Skin epidermis (tissue), 12 donors: ENCODE data around the gene OPRL1.
"Not testable (repeated sequence)": the region's sequence is repeated elsewhere in the genome, so short reads cannot be mapped to it uniquely, and the experiment has no call there.

Experiments
- H3K27ac ChIP-seq, 21 experiments: fragments of 200-600 bp; sonication (generic) in 11 of 21; one replicate each; pipeline ENCODE4 v1.5.0; 2020; ENCODE audit warnings: mild to moderate bottlenecking in 3 of 21, inconsistent platforms in 2 of 21, moderate library complexity in 2 of 21
- H3K4me3 ChIP-seq, 7 experiments: fragments of 200-600 bp; sonication (generic) in 2 of 7; one replicate each; pipeline ENCODE4 v1.5.0; 2020; ENCODE audit warnings: inconsistent platforms in 2 of 7, mild to moderate bottlenecking in 2 of 7, moderate library complexity in 1 of 7

The OPRL1 gene

GRCh38 chr20:64079273-64080012, 439 bp upstream of the OPRL1 start, which contains the start of gene RGS19:
TSS of gene RGS19 (minus strand) at chr20:64079518. CDS start at chr20:64076886, 2,632 bp downstream.
- Histone ChIP-seq H3K4me3 (peak within 1 kb of the TSS; percentile 62 to 88 (median 74)), H3K27ac (peak within 1 kb of the TSS; percentile 40 to 94 (median 84))

DNA sequence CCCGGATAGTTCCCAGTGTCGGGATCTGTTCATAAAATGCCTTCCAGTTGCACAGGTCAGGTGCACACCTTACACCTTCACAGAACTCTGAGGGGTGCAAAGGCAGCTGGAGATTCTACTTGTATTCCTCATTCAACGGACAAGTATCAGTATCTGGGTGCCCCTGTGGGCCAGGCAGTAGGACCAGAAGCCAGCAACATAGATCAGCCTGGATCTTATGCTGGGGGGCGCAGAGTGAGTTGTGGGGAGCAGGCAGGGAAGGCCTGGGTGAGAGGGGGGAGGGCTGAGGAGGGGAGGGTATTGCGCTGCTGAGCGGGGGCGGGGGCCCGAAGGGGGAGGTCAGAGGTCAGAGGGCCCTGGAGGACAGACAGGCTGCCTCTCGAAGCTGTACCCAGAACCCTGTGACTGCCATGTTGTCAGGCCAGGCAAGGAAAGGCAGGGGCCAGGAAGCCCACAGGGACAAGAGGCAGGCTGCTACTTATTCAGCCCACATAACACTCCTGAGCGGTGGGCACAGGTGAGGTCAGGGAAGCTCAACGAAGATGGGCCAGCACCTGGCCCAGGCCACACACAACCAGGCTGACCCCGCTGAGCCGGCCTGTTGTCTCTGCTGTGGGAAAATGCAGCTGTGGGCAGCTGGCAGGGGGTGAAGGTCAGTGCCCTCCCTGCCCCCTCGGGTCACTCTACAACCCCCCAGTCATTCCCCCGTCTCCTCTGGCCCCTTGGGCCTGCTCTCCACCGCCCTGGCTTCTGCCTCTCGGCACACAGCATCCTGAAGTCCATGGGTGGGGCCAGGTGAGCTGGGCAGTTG, 1.1 kb downstream of the OPRL1 start:
- Histone ChIP-seq H3K27ac (peak overlapping the region in 10 of 21 experiments; percentile 52 to 94 (median 77)), H3K4me3 (peak overlapping the region in 6 of 7 experiments; percentile 0 to 83 (median 64))

DNA sequence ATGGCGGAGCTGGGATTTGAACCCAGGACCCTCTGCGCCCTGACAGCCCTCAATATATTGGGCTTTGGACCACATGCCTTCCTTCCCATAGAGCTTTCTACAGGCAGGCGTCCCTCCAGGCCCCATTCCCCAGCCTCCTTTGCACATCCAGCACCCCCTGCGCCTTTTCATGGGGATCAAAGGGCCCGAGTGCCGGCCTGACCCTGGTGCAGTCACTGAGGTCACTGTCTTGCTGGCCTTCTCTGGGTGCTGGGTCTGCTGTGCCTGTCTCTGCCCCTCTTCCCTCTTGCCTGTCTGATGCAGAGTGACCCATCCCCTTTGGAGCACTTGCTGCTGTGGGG, 1.7 kb downstream of the OPRL1 start:
- H3K27ac ChIP-seq, result no peak overlapping the region
- peak overlapping the region in 1 of 7 experiments; percentile 0 for H3K4me3 ChIP-seq

DNA sequence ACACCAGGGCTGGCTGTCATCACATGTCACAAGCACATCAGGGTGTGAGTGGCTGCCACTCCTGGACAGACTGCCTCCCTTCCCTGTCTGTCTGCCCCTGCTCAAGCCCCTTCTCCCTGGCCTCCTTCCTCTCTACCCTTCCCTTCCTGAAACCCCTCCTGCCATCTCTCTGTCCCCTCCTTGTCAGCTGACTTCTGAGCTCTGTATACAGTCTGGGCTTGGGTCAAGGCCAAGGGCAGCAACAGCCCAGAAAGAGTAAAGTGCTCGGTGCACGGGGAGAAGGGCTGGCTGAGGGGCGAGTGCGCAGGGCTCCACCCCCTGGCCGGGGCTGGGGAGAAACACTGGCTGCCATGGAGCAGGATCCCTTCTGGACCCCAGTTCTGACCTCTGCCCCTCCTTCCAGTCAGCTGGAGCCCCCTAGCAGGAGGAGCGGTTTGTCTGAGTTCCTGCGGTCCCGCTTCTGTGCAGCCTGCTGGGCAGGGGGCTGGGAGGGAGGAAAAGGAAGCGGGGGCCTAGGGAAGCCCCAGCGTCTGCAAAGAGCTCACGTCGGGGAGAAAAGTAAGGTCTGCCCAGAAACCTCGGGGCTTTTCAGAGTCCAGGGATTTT, 2.3 kb downstream of the OPRL1 start:
- Histone ChIP-seq H3K27ac (peak overlapping the region in 1 of 21 experiments; percentile 20), H3K4me3 (no peak overlapping the region)

DNA sequence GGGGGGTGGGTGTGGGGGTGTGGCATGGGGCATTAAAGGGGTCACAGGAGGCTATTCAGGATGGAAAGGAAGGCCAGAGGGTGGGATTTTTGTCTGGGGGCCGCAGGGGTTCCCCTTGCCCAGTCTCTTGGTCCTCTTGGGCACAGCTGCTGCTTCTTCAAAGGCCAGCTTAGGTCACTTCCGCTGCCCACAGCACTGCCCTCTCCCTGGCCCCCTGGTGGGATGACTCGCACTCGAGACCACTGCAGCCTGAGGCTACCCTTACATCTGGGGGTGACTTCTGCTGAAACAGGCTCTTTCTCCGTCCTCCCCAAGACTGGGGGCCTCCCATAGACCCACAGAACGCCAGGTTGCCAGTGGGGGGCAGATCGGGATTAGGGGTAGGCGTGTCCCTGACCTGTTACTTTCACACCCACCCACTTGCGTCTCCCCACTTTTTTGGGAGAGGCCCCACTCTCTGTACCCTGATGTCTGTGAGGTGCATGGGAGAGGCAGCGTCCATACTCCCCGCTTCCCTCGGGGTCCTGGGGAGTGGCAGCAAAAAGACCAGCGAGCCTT, 3.0 kb downstream of the OPRL1 start:
- peak overlapping the region in 6 of 7 experiments; percentile 38 to 59 (median 48) for H3K4me3 ChIP-seq

GRCh38 chr20:64083378-64083803, 3.5 kb downstream of the OPRL1 start:
- peak overlapping the region; percentile 23 to 59 (median 43) for H3K4me3 ChIP-seq
- peak overlapping the region in 1 of 21 experiments; percentile 27 for H3K27ac ChIP-seq

More for the DNA sequence above, 3.0 kb downstream of the OPRL1 start:
- peak overlapping the region in 1 of 21 experiments; percentile 10 for H3K27ac ChIP-seq

DNA sequence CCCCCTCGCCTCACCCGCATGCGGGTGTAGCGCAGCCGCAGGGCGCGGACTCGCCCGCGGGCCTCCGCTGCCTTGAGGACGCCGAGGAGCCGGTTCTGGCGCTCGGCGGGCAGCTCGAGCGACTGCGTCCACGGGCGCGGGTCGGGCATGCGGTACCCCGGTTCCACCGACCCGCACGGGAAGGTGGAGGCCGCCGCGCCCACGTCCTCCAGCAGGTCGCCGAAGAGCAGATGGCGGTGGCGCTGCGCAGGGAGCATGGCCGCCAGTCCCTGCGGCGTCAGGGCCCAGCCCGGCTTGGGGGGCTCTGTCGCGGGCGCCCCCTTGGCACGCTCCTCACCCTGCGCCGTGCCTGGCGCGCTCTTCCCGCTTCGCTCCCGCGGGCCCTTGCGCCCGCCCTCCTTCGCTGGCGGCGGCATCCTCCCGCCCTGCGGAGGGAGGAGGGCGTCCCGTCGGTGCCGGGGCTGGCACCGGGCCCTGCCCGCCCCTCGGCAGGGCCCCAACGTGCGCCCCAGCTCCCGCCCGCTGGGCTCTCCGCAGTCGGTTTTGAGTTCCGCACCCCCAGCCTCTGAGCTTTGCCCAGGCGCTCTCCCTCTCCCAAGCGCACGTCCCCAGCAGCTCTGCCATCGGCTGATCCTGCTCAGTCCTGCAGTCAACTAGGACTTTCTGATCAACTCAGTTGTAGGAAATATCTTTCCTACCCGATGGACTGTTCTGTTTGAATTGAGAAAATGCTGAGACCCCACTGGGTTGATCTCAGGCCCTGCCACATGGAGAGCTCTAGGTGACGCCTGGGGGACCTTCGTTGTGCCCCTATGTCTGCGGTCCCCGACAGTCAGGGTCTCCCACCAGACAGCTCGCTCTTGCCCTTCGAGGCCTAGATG, 4.2 kb downstream of the OPRL1 start, which contains the start of gene LKAAEAR1:
TSS of gene LKAAEAR1 (minus strand) at position 595 of the 881 bp plus-strand sequence. CDS start at position 416, 179 bp downstream.
- peak within 1 kb of the TSS in 2 of 21 experiments; percentile 11 to 27 for H3K27ac ChIP-seq
- H3K4me3 ChIP-seq, result peak within 1 kb of the TSS; percentile 23 to 59 (median 43)

DNA sequence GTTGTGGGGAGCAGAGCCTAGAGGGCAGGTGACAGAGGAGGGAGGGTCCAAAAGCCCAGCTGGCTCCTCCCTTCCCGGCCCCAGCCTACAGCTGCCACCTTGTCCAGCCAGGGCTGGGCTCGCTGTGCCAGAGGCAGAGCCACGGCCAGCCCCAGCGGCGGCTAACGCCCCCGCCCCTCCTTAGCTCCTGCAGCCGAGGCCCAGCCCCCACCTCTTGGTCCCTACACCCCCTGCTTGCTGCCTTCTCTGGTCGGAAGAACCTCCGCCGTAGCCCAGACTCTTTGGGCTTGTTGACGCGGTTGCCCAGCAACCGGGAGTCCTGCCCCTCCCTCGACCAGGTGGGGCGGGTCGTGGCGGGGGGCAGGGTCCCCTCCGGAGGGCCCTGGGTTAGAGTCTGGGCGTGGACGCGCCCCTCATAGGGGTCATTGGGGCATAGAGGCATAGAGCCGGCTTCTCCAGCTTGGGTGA, 4.8 kb downstream of the OPRL1 start:
- Histone ChIP-seq H3K27ac (no peak overlapping the region), H3K4me3 (no peak overlapping the region)

DNA sequence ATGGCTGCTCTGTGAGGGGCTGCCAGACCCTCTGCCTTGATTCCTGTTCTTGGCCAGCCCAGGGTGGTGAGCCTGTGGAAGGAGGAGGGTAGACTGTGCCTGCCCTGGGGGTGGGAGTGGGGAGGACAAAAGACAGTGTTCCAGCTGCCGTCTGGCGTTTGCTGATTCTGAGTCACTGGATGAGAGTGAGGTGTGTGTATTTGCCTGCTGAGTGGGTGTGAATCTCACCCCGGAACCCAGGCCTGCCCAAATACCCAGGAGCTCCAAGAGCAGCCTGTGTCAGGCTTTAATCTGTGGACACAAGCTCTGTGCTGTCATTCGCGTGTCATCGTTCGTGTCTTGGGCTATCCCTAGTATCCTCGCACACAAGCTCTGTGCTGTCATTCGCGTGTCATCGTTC, 6.9 kb downstream of the OPRL1 start:
- no peak overlapping the region for H3K27ac ChIP-seq
- no peak overlapping the region for H3K4me3 ChIP-seq

DNA sequence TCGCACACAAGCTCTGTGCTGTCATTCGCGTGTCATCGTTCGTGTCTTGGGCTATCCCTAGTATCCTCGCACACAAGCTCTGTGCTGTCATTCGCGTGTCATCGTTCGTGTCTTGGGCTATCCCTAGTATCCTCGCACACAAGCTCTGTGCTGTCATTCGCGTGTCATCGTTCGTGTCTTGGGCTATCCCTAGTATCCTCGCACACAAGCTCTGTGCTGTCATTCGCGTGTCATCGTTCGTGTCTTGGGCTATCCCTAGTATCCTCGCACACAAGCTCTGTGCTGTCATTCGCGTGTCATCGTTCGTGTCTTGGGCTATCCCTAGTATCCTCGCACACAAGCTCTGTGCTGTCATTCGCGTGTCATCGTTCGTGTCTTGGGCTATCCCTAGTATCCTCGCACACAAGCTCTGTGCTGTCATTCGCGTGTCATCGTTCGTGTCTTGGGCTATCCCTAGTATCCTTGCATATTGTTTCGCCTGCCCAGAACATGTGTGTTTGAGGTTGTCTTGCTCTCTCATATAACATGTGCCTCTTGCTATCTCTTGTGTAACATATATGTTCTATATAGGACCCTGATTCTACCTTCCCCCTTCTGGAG, 7.4 kb downstream of the OPRL1 start:
- not testable (repeated sequence) for H3K27ac ChIP-seq, H3K4me3 ChIP-seq

DNA sequence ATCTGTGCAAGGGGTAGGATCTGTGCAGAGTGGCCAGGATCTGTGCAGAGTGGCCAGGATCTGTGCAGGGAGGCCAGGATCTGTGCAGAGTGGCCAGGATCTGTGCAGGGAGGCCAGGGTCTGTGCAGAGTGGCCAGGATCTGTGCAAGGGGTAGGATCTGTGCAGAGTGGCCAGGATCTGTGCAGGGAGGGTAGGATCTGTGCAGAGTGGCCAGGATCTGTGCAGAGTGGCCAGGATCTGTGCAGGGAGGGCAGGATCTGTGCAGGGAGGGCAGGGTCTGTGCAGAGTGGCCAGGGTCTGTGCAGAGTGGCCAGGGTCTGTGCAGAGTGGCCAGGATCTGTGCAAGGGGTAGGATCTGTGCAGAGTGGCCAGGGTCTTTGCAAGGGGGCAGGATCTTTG, 8.7 kb downstream of the OPRL1 start:
- H3K27ac ChIP-seq, H3K4me3 ChIP-seq: not testable (repeated sequence)

DNA sequence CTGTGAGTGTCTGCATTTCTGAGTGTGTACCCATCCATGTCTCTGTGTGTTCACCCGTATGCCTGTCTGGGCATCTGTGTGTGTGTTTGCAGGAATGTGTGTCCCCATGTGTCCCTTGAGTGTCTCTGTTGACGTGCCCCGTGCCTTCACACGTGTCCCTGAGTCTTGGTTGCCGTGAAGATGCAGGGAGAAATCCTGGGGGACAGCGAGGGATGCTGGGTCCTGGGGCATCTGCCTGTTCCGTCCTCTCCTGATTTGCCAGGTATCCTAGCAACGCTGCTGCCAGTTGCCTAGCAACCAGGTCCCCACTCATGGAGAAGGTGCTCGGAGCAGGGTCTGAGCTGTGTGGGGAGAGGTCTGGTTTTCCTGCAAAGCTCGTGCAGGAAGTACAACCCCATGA, 10.3 kb downstream of the OPRL1 start:
- H3K4me3 ChIP-seq, result no peak overlapping the region
- no peak overlapping the region for H3K27ac ChIP-seq

GRCh38 chr20:64091340-64091739, 11.5 kb downstream of the OPRL1 start:
- Histone ChIP-seq H3K27ac (no peak overlapping the region), H3K4me3 (no peak overlapping the region)

GRCh38 chr20:64091770-64092169, 11.9 kb downstream of the OPRL1 start:
- H3K27ac ChIP-seq, result no peak overlapping the region
- H3K4me3 ChIP-seq, result no peak overlapping the region

DNA sequence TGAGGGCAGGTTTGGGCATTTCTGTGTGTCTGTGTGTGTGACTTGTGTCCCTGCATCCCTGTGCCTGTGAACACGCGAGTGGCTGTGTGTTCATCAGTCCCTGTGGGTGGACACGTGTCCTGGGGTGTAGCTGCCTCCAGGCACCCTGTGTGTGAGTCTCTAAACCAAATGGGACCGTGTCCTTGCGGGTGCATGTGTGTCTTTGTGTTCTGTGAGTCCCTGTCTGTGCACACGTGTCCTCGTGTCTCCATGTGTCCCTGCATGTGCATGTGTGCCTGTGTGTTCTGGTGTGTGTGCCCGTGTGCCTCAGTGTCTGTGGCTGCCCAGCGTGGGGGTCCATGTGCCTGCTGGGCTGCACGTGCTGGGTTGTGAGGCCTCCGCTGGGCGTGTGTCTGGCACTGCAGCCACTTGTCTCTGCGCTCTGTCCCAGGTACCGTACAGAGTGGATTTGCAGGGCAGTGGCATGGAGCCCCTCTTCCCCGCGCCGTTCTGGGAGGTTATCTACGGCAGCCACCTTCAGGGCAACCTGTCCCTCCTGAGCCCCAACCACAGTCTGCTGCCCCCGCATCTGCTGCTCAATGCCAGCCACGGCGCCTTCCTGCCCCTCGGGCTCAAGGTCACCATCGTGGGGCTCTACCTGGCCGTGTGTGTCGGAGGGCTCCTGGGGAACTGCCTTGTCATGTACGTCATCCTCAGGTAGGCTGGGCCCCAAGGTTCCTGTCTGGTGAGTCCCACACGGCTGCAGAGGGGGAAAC, 12.6 kb downstream of the OPRL1 start:
- H3K4me3 ChIP-seq, result no peak overlapping the region

DNA sequence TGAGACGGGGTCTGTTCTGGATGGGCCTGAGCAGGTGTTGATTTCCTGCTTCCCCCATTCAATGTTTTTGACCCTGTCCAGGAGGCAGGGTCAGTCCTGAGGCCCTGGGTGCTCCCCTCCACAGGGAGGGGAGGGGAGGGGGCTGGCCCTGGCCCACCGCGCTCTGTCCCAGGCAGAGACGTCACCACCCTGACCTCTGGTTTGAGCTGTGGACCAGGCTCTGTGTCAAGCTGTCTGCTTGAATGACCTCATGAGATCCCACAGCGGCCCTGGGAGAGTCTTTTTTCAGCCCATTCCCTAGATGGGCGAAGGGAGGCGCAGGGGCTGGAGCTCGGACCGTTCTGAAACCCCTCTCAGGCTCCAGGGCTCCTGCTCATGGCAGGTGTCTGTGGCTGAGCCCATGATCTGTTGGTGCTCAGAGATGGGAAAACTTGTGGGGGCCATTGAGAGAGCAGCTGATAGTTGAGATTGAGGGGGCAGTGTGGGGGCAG, 13.2 kb downstream of the OPRL1 start:
- no peak overlapping the region for H3K4me3 ChIP-seq
- no peak overlapping the region for H3K27ac ChIP-seq

More for the DNA sequence above, 12.6 kb downstream of the OPRL1 start:
- H3K27ac ChIP-seq, result no peak overlapping the region

DNA sequence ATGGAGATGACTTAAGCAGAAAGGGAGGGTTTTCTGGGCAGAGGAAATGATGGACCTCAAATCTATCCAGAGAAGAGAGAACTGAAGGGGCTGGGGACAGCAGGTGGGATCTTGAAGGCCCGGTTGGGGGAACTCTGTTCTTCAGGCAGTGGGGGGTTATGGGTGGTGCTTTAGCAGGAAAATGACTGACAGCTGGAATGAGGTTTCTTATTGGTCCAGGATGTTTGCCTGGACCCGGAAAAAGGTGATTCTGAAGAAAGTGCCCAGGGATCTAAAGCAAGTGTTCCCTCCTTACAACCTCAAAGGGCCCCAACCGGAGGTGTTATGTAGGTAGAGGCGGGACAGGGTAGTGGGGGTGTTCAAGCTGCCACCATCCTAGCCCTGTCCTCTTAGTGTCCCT, 15.6 kb downstream of the OPRL1 start:
- H3K4me3 ChIP-seq, result no peak overlapping the region
- no peak overlapping the region for H3K27ac ChIP-seq

- H3K4me3 ChIP-seq, result no peak overlapping the region
- no peak overlapping the region for H3K27ac ChIP-seq
Measured at GRCh38 chr20:64095927-64096326, 16.0 kb downstream of the OPRL1 start.
